Measurements from ENCODE around the gene PHIP. TPM values are rescaled to one million over a fixed set of nuclear protein-coding genes. Genes with fewer than 3 reads are reported as not detected.

Gene PHIP
- total and polyA plus RNA-seq, 2 of the 8 experiments (the other 6 are each of a cell fraction or from before 2014, with no cell fraction given) = 7.3 to 56.2 TPM

GRCh38 chr6:78925317-78925716 is 152.7 kb downstream of the PHIP start:
- FAIRE-seq (no peak), DNase-seq (ENCODE audit: low read depth in 1 of 2, low spot score in 2 of 2) (no peak)
- Histone ChIP-seq H3K23me2 (ENCODE audit: low read depth, low read length) (no peaks in the 10 kb centered on the region), H4K20me1 (replicated peaks in 1 of 2; ENCODE audit: control insufficient read depth in 1 of 2, insufficient read depth in 2 of 2, low read length in 2 of 2) (no peaks in the 10 kb centered on the region), H2BK15ac (ENCODE audit: low read length) (no peak overlapping the region), H3K9ac (replicated peaks in 1 of 4; ENCODE audit: extremely low read depth in 1 of 4, low read depth in 3 of 4, low read length in 3 of 4) (no peak overlapping the region), H4K5ac (ENCODE audit: insufficient read length, low read depth, low read length) (no peak overlapping the region), H3K4me3 (ENCODE audit: extremely low read depth in 1 of 4, insufficient read depth in 2 of 4, low read depth in 3 of 4, low read length in 4 of 4) (no peak overlapping the region), H2BK120ac (replicated peaks; ENCODE audit: low read depth, low read length) (no peak overlapping the region), H3K4me1 (replicated peaks in 1 of 4; ENCODE audit: control insufficient read depth in 3 of 4, insufficient read depth in 4 of 4, low read length in 3 of 4) (no peaks in the 10 kb centered on the region), H2AFZ (ENCODE audit: low read length) (no peak overlapping the region), H4K91ac (replicated peaks; ENCODE audit: insufficient read length, low read length) (no peak overlapping the region), H3K27me3 (replicated peaks in 1 of 4; ENCODE audit: control insufficient read depth in 3 of 4, extremely low read depth in 1 of 4, insufficient read depth in 3 of 4, low read length in 3 of 4) (no peaks in the 10 kb centered on the region), H4K8ac (ENCODE audit: extremely low read depth, insufficient read depth, low read length) (no peak overlapping the region), H2BK5ac (ENCODE audit: low read depth, low read length) (no peak overlapping the region), H3K56ac (replicated peaks; ENCODE audit: insufficient read length, low read depth, low read length) (no peak overlapping the region), H3K79me1 (ENCODE audit: low read depth, low read length) (no peaks in the 10 kb centered on the region), H3K23ac (ENCODE audit: insufficient read length) (no peak overlapping the region), H3K9me3 (ENCODE audit: insufficient read depth in 2 of 2, low read depth in 1 of 2, low read length in 1 of 2) (peaks cover 0 to 6% of the 10 kb centered on the region in 2 experiments; a peak in 1 of 4 replicates), H2AK5ac (ENCODE audit: low read depth, low read length) (no peak overlapping the region), H3K4me2 (ENCODE audit: insufficient read depth in 1 of 2, low read depth in 2 of 2, low read length in 2 of 2) (no peak overlapping the region), H3K18ac (ENCODE audit: extremely low read depth, low read length) (no peak overlapping the region), H3K36me3 (ENCODE audit: control insufficient read depth in 2 of 4, insufficient read depth in 4 of 4, low read length in 3 of 4) (no peaks in the 10 kb centered on the region), H3K27ac (ENCODE audit: low read depth, low read length) (no peak overlapping the region), H3K14ac (ENCODE audit: insufficient read length) (no peak overlapping the region), H3K79me2 (ENCODE audit: control insufficient read depth in 1 of 2, insufficient read depth in 2 of 2, low read length in 2 of 2) (no peaks in the 10 kb centered on the region), H3K4ac (replicated peaks; ENCODE audit: insufficient read length, low read depth, low read length) (no peak overlapping the region), H2BK12ac (ENCODE audit: low read depth, low read length) (no peak overlapping the region), H2BK20ac (ENCODE audit: low read length) (no peak overlapping the region)
- ChIA-PET CTCF (ENCODE audit: partially characterized antibody) (no interaction called here), POLR2A (ENCODE audit: partially characterized antibody) (no interaction called here)
- WGBS, 2 experiments (ENCODE audit: extremely low coverage in 1 of 2, insufficient coverage in 1 of 2, insufficient read length in 1 of 2, insufficient replicate concordance in 2 of 2, low coverage in 1 of 2, low lambda C conversion rate in 2 of 2, missing lambda C conversion rate in 1 of 2) = 92% methylated on average over 3 of the region's 3 CpGs; no CpG with 5 or more reads in 1 of the 2 experiments
- TF ChIP-seq SP2 (IDR thresholded peaks at IDR 0.05; ENCODE audit: low read length) (no peak), EZH2 (IDR thresholded peaks at IDR 0.05; ENCODE audit: low read depth, low read length, severe bottlenecking) (no peak), MAFK (IDR thresholded peaks at IDR 0.05; ENCODE audit: low read depth, low read length) (no peak), SAP30 (IDR thresholded peaks at IDR 0.05; ENCODE audit: insufficient read depth, insufficient replicate concordance, low read length) (no peak)

Data from H1 (cell line).